LNCaP clone FGC (cell line): Measurements from ENCODE around the gene PPP2R5C.
A peak's percentile ranks its signal among the peaks of the same experiment; 100 is the strongest.

Experiments used
- DNase-seq: peaks from one replicate; pipeline ENCODE4 v3.0.0-alpha.2; 2011; ENCODE audit warnings: low read depth
- H3K4me3 ChIP-seq: 2 replicates; pipeline ENCODE4 v1.5.1; 2011; ENCODE audit warnings: mild to moderate bottlenecking, low read depth, low read length, control low read depth
- CTCF ChIP-seq: IDR thresholded peaks from 2 replicates; pipeline ENCODE4 v1.5.1; 2012; ENCODE audit warnings: mild to moderate bottlenecking; ENCODE audit not compliant: control insufficient read depth, insufficient read depth; ENCODE audit errors: extremely low read depth

The PPP2R5C gene

GRCh38 chr14:101972126-101972866 lies 210.8 kb downstream of the PPP2R5C start:
- H3K4me3 ChIP-seq, result no peak overlapping the region
- peak; percentile 95 for DNase-seq

GRCh38 chr14:101973356-101973755 lies 211.8 kb downstream of the PPP2R5C start:
- no peak overlapping the region for H3K4me3 ChIP-seq
- no peak for TF ChIP-seq CTCF
- DNase-seq, result no peak

More at GRCh38 chr14:101972126-101972866, 210.8 kb downstream of the PPP2R5C start:
- TF ChIP-seq CTCF, result no peak

- no peak for DNase-seq
- H3K4me3 ChIP-seq, result no peak overlapping the region
- TF ChIP-seq CTCF, result no peak
Observed at GRCh38 chr14:101975231-101975630, 213.7 kb downstream of the PPP2R5C start.
